SK-N-MC (cell line): ENCODE results near the gene ITGB6.

Source experiments
- EZH2 ChIP-seq: fragments of 200-600 bp; sonication (generic); IDR thresholded peaks from one replicate; pipeline ENCODE4 v1.6.1; 2017; ENCODE audit warnings: antibody characterized with exemption
- FOXP2 ChIP-seq: optimal IDR thresholded peaks from 2 replicates; pipeline ENCODE3; 2011; ENCODE audit warnings: mild to moderate bottlenecking, moderate library complexity; ENCODE audit not compliant: insufficient read depth; ENCODE audit errors: extremely low read length, control extremely low read depth
- POLR2AphosphoS5 ChIP-seq: IDR thresholded peaks from 2 replicates; pipeline ENCODE4 v1.6.1; 2012; ENCODE audit warnings: mild to moderate bottlenecking, low read depth, low read length, borderline replicate concordance

GRCh38 chr2:160245614-160246155 lies 45.6 kb upstream of the ITGB6 start:
- no peak for TF ChIP-seq POLR2AphosphoS5
- no peak for TF ChIP-seq EZH2
- no peak for TF ChIP-seq FOXP2
